BJ (cell line): ENCODE results near the gene TBCEL. TPM values are rescaled to one million over a fixed set of nuclear protein-coding genes. Genes with fewer than 3 reads are reported as not detected.

Experiments
- CTCF ChIA-PET: fragments of 350-600 bp; formaldehyde crosslinking; extraction: SDS; loops from one replicate; lab custom pipeline; 2021; ENCODE audit warnings: antibody characterized with exemption, inconsistent platforms; lab: Yijun Ruan, JAX
- POLR2A ChIA-PET: fragments of 300-600 bp; sonication (Branson Sonifier 250); formaldehyde crosslinking; extraction: SDS; loops from one replicate; lab custom pipeline; 2021; ENCODE audit warnings: antibody characterized with exemption; lab: Charles Lee
- DNase-seq: peaks from one replicate; pipeline ENCODE4 v3.0.0-alpha.2; 2011; ENCODE audit warnings: low read depth
- H3K27me3 ChIP-seq: 2 replicates; pipeline ENCODE4 v1.6.0; 2011; ENCODE audit warnings: low read length; ENCODE audit not compliant: control insufficient read depth, insufficient read depth
- H3K36me3 ChIP-seq: 2 replicates; pipeline ENCODE4 v1.5.1; 2011; ENCODE audit warnings: low read length; ENCODE audit not compliant: control insufficient read depth, insufficient read depth
- H3K4me3 ChIP-seq: 2 replicates; pipeline ENCODE4 v1.5.1; 2011; ENCODE audit warnings: low read depth, mild to moderate bottlenecking, control low read depth, low read length
- polyA plus RNA-seq: library from polyadenylated mRNA; depleted of rRNA; stranded (reverse); fragments of >200 nt; gene quantifications from 2 replicates; pipeline ENCODE4 v1.2.3, GENCODE V29; 2011
- TF ChIP-seq, protein P1 (sequence below): IDR thresholded peaks from 2 replicates; pipeline ENCODE4 v1.5.1; 2011; ENCODE audit warnings: low read depth, mild to moderate bottlenecking, control low read depth, inconsistent platforms, low read length, moderate library complexity; ENCODE audit not compliant: insufficient read depth

Gene TBCEL
- polyA plus RNA-seq, 1 experiment: 8.6 TPM

DNA sequence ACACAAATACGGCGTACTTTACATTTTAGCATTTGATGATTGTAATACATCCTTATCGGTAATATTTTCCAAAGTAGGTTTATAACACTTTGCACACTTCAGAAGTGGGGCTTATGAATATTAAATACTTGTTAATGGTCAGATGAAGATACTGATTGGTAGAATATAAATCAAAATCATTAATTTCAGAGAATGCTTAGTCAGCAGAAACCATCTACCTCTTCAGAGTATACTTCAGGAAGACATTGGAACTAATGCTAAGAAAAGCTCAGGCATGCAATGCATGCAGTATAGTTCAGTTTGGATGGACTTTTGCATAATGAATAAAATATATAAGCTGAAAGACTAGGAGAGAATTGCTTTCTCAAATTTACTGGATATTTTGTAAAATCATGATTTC is 57.4 kb downstream of the TBCEL start:
- ChIA-PET CTCF (no interaction called here), POLR2A (no interaction called here)
- Histone ChIP-seq H3K4me3 (no peak overlapping the region), H3K27me3 (no peaks in the 10 kb centered on the region), H3K36me3 (no peaks in the 10 kb centered on the region; the same call in none of the 2 replicates)
- DNase-seq: no peak
- TF ChIP-seq, protein P1, sequence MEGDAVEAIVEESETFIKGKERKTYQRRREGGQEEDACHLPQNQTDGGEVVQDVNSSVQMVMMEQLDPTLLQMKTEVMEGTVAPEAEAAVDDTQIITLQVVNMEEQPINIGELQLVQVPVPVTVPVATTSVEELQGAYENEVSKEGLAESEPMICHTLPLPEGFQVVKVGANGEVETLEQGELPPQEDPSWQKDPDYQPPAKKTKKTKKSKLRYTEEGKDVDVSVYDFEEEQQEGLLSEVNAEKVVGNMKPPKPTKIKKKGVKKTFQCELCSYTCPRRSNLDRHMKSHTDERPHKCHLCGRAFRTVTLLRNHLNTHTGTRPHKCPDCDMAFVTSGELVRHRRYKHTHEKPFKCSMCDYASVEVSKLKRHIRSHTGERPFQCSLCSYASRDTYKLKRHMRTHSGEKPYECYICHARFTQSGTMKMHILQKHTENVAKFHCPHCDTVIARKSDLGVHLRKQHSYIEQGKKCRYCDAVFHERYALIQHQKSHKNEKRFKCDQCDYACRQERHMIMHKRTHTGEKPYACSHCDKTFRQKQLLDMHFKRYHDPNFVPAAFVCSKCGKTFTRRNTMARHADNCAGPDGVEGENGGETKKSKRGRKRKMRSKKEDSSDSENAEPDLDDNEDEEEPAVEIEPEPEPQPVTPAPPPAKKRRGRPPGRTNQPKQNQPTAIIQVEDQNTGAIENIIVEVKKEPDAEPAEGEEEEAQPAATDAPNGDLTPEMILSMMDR: no peak

DNA sequence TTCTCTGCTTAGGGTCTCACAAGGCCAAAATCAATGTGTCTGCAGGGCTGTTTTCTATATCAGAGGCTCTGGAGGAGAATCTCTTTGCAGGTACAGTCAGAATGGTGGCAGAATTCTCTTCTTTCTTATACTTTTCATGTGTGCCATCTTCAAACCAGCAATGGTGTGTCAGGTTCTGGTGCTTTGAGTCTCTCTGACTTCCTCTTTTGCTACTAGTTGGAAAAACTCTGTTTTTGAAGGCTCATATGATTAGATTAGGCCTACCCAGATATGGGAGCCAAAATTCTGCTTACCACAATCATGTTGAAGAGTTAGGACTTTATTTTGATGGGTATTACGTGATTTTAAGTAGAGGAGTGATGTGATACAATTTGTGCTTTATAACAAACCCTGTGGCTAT is 58.3 kb downstream of the TBCEL start:
- no peak for DNase-seq
- Histone ChIP-seq H3K36me3 (no peaks in the 10 kb centered on the region; the same call in none of the 2 replicates), H3K4me3 (no peak overlapping the region), H3K27me3 (no peaks in the 10 kb centered on the region)
- TF ChIP-seq, protein P1: no peak
- ChIA-PET CTCF (interaction anchor here (1.3 kb wide), 1 partner anchor 20 kb away, joined by 4 read pairs; no protein-coding TSS in a partner anchor), POLR2A (no interaction called here)

DNA sequence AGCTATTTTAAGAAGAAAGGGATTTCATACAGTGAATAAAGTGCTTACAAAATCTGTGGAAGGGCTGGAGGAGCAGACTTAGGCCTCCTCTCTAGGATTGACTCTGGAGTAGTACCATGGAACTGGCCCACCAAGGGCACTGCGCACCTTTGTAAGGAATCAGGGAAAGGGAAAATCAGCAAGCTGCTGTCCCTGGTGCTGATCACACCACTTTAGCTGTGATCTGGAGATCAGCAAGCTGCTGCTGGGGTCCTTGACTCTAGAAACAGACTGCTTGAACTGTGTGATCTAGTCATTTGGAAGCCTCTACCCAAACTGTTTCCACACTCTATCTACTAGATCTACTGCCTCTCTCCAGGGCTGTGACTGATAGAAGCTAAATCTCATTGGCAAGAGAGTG is 58.8 kb downstream of the TBCEL start:
- no peaks in the 10 kb centered on the region for H3K27me3 ChIP-seq
- no peak for DNase-seq

DNA sequence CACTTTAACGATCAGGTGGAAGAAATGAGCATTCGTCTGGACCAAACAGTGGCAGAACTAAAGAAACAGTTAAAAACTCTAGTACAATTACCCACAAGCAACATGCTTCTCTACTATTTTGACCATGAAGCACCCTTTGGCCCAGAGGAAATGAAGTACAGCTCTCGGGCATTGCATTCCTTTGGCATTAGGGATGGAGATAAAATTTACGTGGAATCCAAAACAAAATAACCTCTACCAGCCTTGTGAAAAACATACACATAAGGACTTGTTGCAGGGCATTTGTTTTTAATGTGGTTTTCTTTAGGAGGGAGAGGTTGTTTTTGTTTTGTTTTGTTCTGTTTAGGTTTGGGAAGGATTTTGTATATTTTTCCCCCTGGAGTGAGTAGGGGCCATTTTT is 63.0 kb downstream of the TBCEL start:
- H3K27me3 ChIP-seq: no peaks in the 10 kb centered on the region
- DNase-seq: no peak
- H3K36me3 ChIP-seq: peaks cover 2% of the 10 kb centered on the region
- POLR2A ChIA-PET: no interaction called here
- CTCF ChIA-PET: no interaction called here
- TF ChIP-seq, protein P1: no peak
- no peak overlapping the region for H3K4me3 ChIP-seq

More for the DNA sequence above, 58.8 kb downstream of the TBCEL start:
- Histone ChIP-seq H3K4me3 (no peak overlapping the region), H3K36me3 (no peaks in the 10 kb centered on the region; the same call in none of the 2 replicates)
- CTCF ChIA-PET: interaction anchor here (1.3 kb wide), 1 partner anchor 20 kb away, joined by 4 read pairs; no protein-coding TSS in a partner anchor
- POLR2A ChIA-PET: no interaction called here
- TF ChIP-seq, protein P1: no peak

DNA sequence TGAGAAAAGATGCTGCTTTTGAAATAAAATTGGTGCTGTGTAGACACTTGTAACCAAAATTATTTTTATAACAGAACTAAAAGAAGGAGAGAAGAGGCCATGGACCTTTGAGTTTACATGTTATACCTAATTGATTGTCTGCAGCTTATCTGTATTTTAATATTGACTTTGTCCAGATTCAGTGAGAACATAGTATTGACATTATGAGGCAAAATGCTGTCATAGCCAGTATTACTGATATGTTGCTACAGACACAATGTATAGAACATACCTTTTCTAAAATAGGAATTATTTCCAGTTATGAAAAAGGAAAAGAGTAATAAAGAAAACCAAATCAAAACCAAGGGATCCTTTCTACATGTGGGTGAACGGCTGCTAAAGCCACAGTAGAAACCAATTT is 65.7 kb downstream of the TBCEL start:
- DNase-seq: no peak
- TF ChIP-seq, protein P1: no peak
- ChIA-PET CTCF (no interaction called here), POLR2A (no interaction called here)
- H3K27me3 ChIP-seq: no peaks in the 10 kb centered on the region
- H3K36me3 ChIP-seq: peaks cover 2% of the 10 kb centered on the region; the same call in 1 of the 2 replicates
- no peak overlapping the region for H3K4me3 ChIP-seq
